Right renal pelvis (tissue), 4 donors: ENCODE data around the gene FGFBP3. TPM values are rescaled to one million over a fixed set of nuclear protein-coding genes. Genes with fewer than 3 reads are reported as not detected.

ENCODE experiments used
- DNase-seq, 4 donors: peaks; one replicate each; pipeline ENCODE4 v3.0.0-alpha.2; 2013; ENCODE audit warnings: low read depth in 4 of 4, low spot score in 3 of 4, missing footprints in 1 of 4
- polyA plus RNA-seq, 4 donors: library from polyadenylated mRNA; unstranded; fragments of 120-200 nt; gene quantifications; one replicate each; pipeline ENCODE4 v1.2.1, GENCODE V29; 2013; ENCODE audit not compliant: insufficient read length in 4 of 4

The FGFBP3 gene
- polyA plus RNA-seq, 4 donors = 2.9 to 3.9 (median 3.1) TPM

- no peak for DNase-seq
These were observed 45.2 kb downstream of the FGFBP3 start for GRCh38 chr10:91864099-91864498.

- no peak for DNase-seq
These were observed 48.4 kb downstream of the FGFBP3 start for GRCh38 chr10:91860885-91861284.

- no peak for DNase-seq
These were observed 52.6 kb downstream of the FGFBP3 start for GRCh38 chr10:91856637-91857036.

Other genes starting within 250 kb of the FGFBP3 start
- gene TNKS2, start 111.1 kb downstream of the FGFBP3 start, polyA plus RNA-seq = 10 to 100 TPM; 54.0 to 67.0 (median 63.2) TPM
- gene BTAF1, start 14.3 kb upstream of the FGFBP3 start, polyA plus RNA-seq = 10 to 100 TPM; 44.0 to 55.9 (median 51.5) TPM